ENCODE measurements around the gene SLC25A22. TPM values are rescaled to one million over a fixed set of nuclear protein-coding genes. Genes with fewer than 3 reads are reported as not detected.
A peak's percentile ranks its signal among the peaks of the same experiment; 100 is the strongest.

The SLC25A22 gene
- total RNA-seq, 4 donors from 2014 or later = 5.2 to 14.5 (median 6.9) TPM

DNA sequence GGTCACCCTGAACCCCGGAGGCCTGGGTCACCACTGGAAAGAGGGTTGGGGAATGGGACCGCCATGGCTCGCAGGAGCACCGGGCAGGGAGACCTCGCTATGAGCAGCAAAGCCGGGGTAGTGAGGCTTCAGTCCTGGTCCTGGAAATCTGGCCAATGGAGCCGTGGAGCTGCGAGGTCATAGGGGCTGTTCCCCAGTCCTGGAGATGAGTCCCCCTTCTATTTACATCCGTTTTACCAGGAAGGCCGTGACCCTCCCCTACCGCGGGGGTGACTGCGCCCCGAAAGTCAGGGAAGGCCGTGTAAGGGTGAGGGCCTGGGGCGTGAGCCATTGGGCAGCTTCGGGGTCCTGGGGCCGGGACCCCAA, 6.5 kb upstream of the SLC25A22 start:
- WGBS, 2 donors (ENCODE audit: low coverage in 1 of 2) = 0 to 12% methylated on average over 4 to 9 of the region's 18 CpGs
- H3K4me3 ChIP-seq = peak overlapping the region; percentile 52 to 65
- no peak for TF ChIP-seq EP300 (IDR thresholded peaks at IDR 0.05)
- no peak for TF ChIP-seq POLR2A (IDR thresholded peaks at IDR 0.05)
- TF ChIP-seq, protein P1, sequence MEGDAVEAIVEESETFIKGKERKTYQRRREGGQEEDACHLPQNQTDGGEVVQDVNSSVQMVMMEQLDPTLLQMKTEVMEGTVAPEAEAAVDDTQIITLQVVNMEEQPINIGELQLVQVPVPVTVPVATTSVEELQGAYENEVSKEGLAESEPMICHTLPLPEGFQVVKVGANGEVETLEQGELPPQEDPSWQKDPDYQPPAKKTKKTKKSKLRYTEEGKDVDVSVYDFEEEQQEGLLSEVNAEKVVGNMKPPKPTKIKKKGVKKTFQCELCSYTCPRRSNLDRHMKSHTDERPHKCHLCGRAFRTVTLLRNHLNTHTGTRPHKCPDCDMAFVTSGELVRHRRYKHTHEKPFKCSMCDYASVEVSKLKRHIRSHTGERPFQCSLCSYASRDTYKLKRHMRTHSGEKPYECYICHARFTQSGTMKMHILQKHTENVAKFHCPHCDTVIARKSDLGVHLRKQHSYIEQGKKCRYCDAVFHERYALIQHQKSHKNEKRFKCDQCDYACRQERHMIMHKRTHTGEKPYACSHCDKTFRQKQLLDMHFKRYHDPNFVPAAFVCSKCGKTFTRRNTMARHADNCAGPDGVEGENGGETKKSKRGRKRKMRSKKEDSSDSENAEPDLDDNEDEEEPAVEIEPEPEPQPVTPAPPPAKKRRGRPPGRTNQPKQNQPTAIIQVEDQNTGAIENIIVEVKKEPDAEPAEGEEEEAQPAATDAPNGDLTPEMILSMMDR (IDR thresholded peaks at IDR 0.05) = no peak
- no peak for TF ChIP-seq POLR2AphosphoS5 (IDR thresholded peaks at IDR 0.05)
- peaks cover 0 to 42% of the 10 kb centered on the region in 2 donors for H3K36me3 ChIP-seq
- no peaks in the 10 kb centered on the region for H3K27me3 ChIP-seq
- H3K4me1 ChIP-seq = peaks cover 0 to 54% (median 24%) of the 10 kb centered on the region in 3 donors
- peak overlapping the region in 3 of 4 donors; percentile 92 to 98 (median 93) for H3K27ac ChIP-seq
- ATAC-seq = no peak
- no peaks in the 10 kb centered on the region for H3K9me3 ChIP-seq

DNA sequence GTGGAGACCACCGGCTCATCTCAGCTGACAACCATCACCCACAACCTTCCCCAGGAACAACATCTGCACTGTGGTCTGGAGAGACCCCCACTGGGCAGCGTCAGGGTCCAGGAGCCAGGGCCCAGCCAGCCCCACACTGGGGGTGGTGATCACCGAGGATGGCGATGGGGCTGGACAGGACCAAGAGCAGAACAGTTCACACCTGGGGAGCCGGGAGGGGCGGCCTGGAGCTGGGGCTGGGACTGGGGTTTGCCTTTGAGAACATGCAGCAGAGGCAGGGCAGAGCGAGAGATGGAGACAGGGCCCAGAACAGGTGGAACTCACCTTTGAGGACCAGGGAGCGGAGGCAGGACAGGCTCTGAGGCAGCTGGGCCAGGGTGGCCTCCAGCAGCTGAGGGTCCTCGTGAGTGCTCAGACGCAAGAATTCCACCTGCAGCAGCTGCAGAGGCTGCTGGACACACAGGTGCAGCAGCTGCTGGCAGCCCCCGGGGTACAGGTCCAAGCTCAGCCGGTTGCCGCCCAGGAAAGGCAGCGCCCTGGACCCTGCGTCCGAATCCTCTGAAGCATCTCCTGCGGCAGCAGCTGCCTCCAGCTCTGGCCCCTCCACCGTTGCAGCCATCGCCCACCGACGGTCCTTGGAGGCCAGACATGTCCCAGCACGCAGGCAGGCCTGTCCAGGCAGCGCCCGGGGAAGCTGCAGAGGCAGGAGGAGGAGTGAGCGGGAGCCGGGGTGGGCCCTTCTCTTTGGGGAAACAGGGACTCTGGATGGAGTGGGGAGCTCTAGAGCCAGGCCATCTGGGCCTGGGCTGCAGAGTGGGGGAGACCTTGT, 5.9 kb upstream of the SLC25A22 start:
- no peaks in the 10 kb centered on the region for H3K27me3 ChIP-seq
- no peaks in the 10 kb centered on the region for H3K9me3 ChIP-seq
- H3K4me3 ChIP-seq = peak overlapping the region in 1 of 2 donors; percentile 65
- peaks cover 0 to 48% of the 10 kb centered on the region in 2 donors for H3K36me3 ChIP-seq
- peak overlapping the region in 2 of 4 donors; percentile 92 to 93 for H3K27ac ChIP-seq
- WGBS, 2 donors (ENCODE audit: low coverage in 1 of 2) = 55 to 95% methylated on average over 2 to 4 of the region's 26 CpGs
- TF ChIP-seq EP300 (IDR thresholded peaks at IDR 0.05) (no peak), POLR2A (IDR thresholded peaks at IDR 0.05) (no peak), POLR2AphosphoS5 (IDR thresholded peaks at IDR 0.05) (no peak)
- TF ChIP-seq, protein P1 (IDR thresholded peaks at IDR 0.05) = no peak
- no peak for ATAC-seq
- H3K4me1 ChIP-seq = peaks cover 0 to 58% (median 24%) of the 10 kb centered on the region in 3 donors

DNA sequence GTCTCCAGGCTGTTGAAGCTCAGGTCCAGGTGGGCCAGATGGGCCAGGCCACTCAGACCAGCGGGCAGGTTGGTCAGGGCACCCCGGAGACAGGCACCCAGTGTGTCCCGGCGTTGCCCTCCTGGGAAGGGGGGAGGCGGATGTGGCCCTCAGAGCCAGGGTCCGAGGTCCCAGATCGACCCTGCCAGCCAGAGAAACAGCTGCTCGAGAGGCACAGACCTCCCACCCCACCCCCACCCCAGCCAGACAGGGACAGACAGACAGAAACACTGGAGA, 5.3 kb upstream of the SLC25A22 start:
- H3K4me3 ChIP-seq = no peak overlapping the region
- ATAC-seq = no peak
- no peaks in the 10 kb centered on the region for H3K27me3 ChIP-seq
- no CpG with 5 or more reads among the region's 8 CpGs for WGBS, 2 donors (ENCODE audit: low coverage in 1 of 2)
- H3K4me1 ChIP-seq = peaks cover 0 to 58% (median 20%) of the 10 kb centered on the region in 3 donors
- H3K9me3 ChIP-seq = no peaks in the 10 kb centered on the region
- H3K27ac ChIP-seq = no peak overlapping the region
- H3K36me3 ChIP-seq = peaks cover 0 to 49% of the 10 kb centered on the region in 2 donors
- no peak for TF ChIP-seq EP300 (IDR thresholded peaks at IDR 0.05)
- TF ChIP-seq, protein P1 (IDR thresholded peaks at IDR 0.05) = no peak
- no peak for TF ChIP-seq POLR2A (IDR thresholded peaks at IDR 0.05)

DNA sequence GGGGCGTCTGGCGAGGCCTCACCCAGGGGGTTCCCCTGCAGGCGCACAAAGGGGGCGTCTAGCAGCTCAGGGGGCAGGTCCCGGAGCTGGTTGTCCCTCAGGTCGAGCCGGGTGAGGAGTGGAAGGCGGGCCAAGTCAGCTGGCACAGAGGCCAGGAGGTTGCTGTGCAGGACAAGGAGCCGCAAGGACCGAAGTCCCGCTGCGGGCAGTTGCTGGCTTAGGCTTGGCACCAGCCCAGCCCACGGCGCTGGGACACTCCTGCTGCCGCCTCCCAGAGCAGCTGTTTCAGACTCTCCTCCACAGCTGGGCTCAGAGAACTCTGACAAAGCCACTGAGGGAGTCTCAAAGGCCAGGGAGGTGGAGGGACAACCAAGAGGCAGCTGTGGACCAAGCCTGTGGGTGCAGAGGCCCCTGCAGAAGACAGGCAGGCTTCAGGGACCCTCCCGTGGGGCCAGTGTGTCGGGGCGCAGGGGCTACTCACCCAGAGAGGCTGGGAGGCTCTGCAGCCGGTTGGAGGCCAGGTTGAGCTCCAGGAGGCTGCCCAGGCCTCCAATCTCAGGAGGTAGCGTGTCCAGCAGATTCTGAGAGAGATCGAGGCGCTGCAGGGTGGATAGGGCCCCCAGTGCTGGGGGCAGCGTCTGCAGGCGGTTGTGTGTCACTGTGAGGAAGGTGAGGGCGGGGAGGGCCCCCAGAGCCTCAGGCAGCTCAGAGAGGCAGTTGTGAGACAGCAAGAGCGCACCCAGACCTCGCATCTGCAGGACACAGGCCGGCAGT, 4.8 kb upstream of the SLC25A22 start:
- H3K36me3 ChIP-seq = peaks cover 0 to 49% of the 10 kb centered on the region in 2 donors
- no peak for ATAC-seq
- 80% methylated on average over 2 of the region's 28 CpGs; no CpG with 5 or more reads in 1 of the 2 donors for WGBS, 2 donors (ENCODE audit: low coverage in 1 of 2)

More for the DNA sequence above, 4.8 kb upstream of the SLC25A22 start:
- H3K27me3 ChIP-seq = no peaks in the 10 kb centered on the region
- H3K27ac ChIP-seq = no peak overlapping the region
- TF ChIP-seq POLR2AphosphoS5 (IDR thresholded peaks at IDR 0.05) (no peak), EP300 (IDR thresholded peaks at IDR 0.05) (no peak), POLR2A (IDR thresholded peaks at IDR 0.05) (no peak)
- TF ChIP-seq, protein P1 (IDR thresholded peaks at IDR 0.05) = no peak
- H3K4me3 ChIP-seq = no peak overlapping the region
- H3K4me1 ChIP-seq = peaks cover 0 to 58% (median 16%) of the 10 kb centered on the region in 3 donors
- H3K9me3 ChIP-seq = no peaks in the 10 kb centered on the region
